HCT116 (cell line): ENCODE results near the gene RAB4B. TPM values are rescaled to one million over a fixed set of nuclear protein-coding genes. Genes with fewer than 3 reads are reported as not detected.

ENCODE experiments used
- ATAC-seq: fragments of 200-7000 bp; cut with Tn5 transposase; 2 replicates; pipeline ENCODE4 v1.9.1; 2020; ENCODE audit warnings: mild to moderate bottlenecking, moderate library complexity
- BruUV-seq: library from RNA; stranded (reverse); fragments of 400-500 nt; replicated peaks from 2 replicates; lab custom pipeline; 2021; lab: Mats Ljungman, UMichigan
- CTCF ChIA-PET: fragments of 300-600 bp; sonication (Branson Sonifier 250); formaldehyde crosslinking; loops from one replicate; lab custom pipeline; 2021; ENCODE audit warnings: antibody characterized with exemption; lab: Charles Lee
- POLR2A ChIA-PET: fragments of 300-600, 350-600 bp; sonication (Branson Sonifier 250); formaldehyde crosslinking; loops from one replicate; lab custom pipeline; 2021; ENCODE audit warnings: antibody characterized with exemption; lab: Charles Lee
- RAD21 ChIA-PET, 2 experiments: fragments of 300-600 bp; sonication (Branson Sonifier 250); formaldehyde crosslinking; loops; one replicate each; lab custom pipeline; 2023; ENCODE audit warnings: low total read pairs in 2 of 2; ENCODE audit not compliant: uncharacterized antibody in 2 of 2, unreplicated experiment in 2 of 2, low non-redundant PET in 1 of 2; lab: Charles Lee
- DNase-seq: peaks from one replicate; pipeline ENCODE4 v3.0.0-alpha.2; 2010; ENCODE audit warnings: low read depth, low spot score
- H2AFZ ChIP-seq: fragments of 200-600 bp; shearing (Covaris generic), sonication (generic); 2 replicates; pipeline ENCODE4 v1.6.1; 2017; ENCODE audit warnings: low read depth, mixed run types, mixed read lengths, antibody characterized with exemption, low read length; ENCODE audit not compliant: poor library complexity, severe bottlenecking
- H3K27ac ChIP-seq: 2 replicates; pipeline ENCODE4 v1.5.1; 2012; ENCODE audit warnings: low read depth, low read length
- H3K27me3 ChIP-seq: fragments of 200-600 bp; sonication (generic); 2 replicates; pipeline ENCODE4 v1.6.1; 2016; ENCODE audit warnings: mixed run types, low read length, mixed read lengths; ENCODE audit not compliant: insufficient read depth
- H3K36me3 ChIP-seq, 2 experiments: fragments of 200-500 bp in 1 of 2; fragments of 200-600 bp in 1 of 2; sonication (Bioruptor generic) in 1 of 2; sonication (generic) in 1 of 2; 2 replicates each; pipeline versions ENCODE4 v1.5.1 to v1.6.1; 2014 to 2016; ENCODE audit warnings: low read length in 2 of 2, inconsistent platforms in 1 of 2, mixed read lengths in 1 of 2, mixed run types in 1 of 2; ENCODE audit not compliant: insufficient read depth in 2 of 2, control insufficient read depth in 1 of 2
- H3K4me1 ChIP-seq, 2 experiments: fragments of 200-600 bp in 1 of 2; sonication (generic) in 1 of 2; 2 replicates each; pipeline versions ENCODE4 v1.5.1 to v1.6.1; 2012 to 2017; ENCODE audit warnings: low read length in 2 of 2, inconsistent platforms in 1 of 2, mild to moderate bottlenecking in 1 of 2, mixed read lengths in 1 of 2, mixed run types in 1 of 2, moderate library complexity in 1 of 2; ENCODE audit not compliant: insufficient read depth in 2 of 2, control insufficient read depth in 1 of 2
- H3K4me2 ChIP-seq: fragments of 200-600 bp; sonication (generic); 2 replicates; pipeline ENCODE4 v1.6.1; 2017; ENCODE audit warnings: mixed run types, low read length, mixed read lengths
- H3K4me3 ChIP-seq, 2 experiments: fragments of 200-600 bp in 1 of 2; sonication (generic) in 1 of 2; replicated peaks in 1 of 2; 2 replicates each; pipeline ENCODE4 v1.5.1; 2011 to 2016; ENCODE audit warnings: low read length in 2 of 2, control low read depth in 1 of 2, low read depth in 1 of 2, mild to moderate bottlenecking in 1 of 2, mixed read lengths in 1 of 2, mixed run types in 1 of 2
- H3K79me2 ChIP-seq: fragments of 200-600 bp; sonication (generic); 2 replicates; pipeline ENCODE4 v1.6.1; 2017; ENCODE audit warnings: mild to moderate bottlenecking, mixed run types, low read length, moderate library complexity, mixed read lengths; ENCODE audit not compliant: insufficient read depth
- H3K9ac ChIP-seq: fragments of 200-600 bp; sonication (generic); 2 replicates; pipeline ENCODE4 v1.6.1; 2016; ENCODE audit warnings: low read length, mixed read lengths
- H3K9me2 ChIP-seq: fragments of 200-600 bp; sonication (generic), shearing (Covaris generic); 2 replicates; pipeline ENCODE4 v1.6.1; 2017; ENCODE audit warnings: mixed run types, mild to moderate bottlenecking, moderate library complexity; ENCODE audit not compliant: insufficient read depth
- H3K9me3 ChIP-seq, 2 experiments: fragments of 200-500 bp in 1 of 2; fragments of 200-600 bp in 1 of 2; sonication (Bioruptor generic) in 1 of 2; sonication (generic) in 1 of 2; 2 replicates each; pipeline ENCODE4 v1.6.1; 2014 to 2017; ENCODE audit warnings: low read length in 2 of 2, mixed read lengths in 2 of 2, inconsistent platforms in 1 of 2, low read depth in 1 of 2, mild to moderate bottlenecking in 1 of 2, mixed run types in 1 of 2, moderate library complexity in 1 of 2; ENCODE audit not compliant: control insufficient read depth in 1 of 2, insufficient read depth in 1 of 2
- H4K20me1 ChIP-seq: fragments of 200-600 bp; sonication (generic), shearing (Covaris generic); 2 replicates; pipeline ENCODE4 v1.6.1; 2017; ENCODE audit warnings: mixed run types, mild to moderate bottlenecking, moderate library complexity; ENCODE audit not compliant: insufficient read depth
- ATF3 ChIP-seq: IDR thresholded peaks from 2 replicates; pipeline ENCODE4 v1.6.1; 2012
- CEBPB ChIP-seq: IDR thresholded peaks from 2 replicates; pipeline ENCODE4 v1.6.1; 2012; ENCODE audit warnings: low read depth
- EGR1 ChIP-seq: IDR thresholded peaks from 2 replicates; pipeline ENCODE4 v1.6.1; 2012; ENCODE audit warnings: low read depth
- ELF1 ChIP-seq: IDR thresholded peaks from 2 replicates; pipeline ENCODE4 v1.6.1; 2012; ENCODE audit warnings: low read depth, borderline replicate concordance
- POLR2A ChIP-seq: IDR thresholded peaks from 2 replicates; pipeline ENCODE4 v1.7.0; 2011; ENCODE audit warnings: borderline replicate concordance; ENCODE audit not compliant: insufficient read depth, insufficient read length; ENCODE audit errors: extremely low read depth
- RAD21 ChIP-seq: IDR thresholded peaks from 2 replicates; pipeline ENCODE4 v1.6.1; 2012; ENCODE audit warnings: low read depth, mild to moderate bottlenecking
- SP1 ChIP-seq: IDR thresholded peaks from 2 replicates; pipeline ENCODE4 v1.6.1; 2012; ENCODE audit warnings: low read depth
- YY1 ChIP-seq: IDR thresholded peaks from 2 replicates; pipeline ENCODE4 v1.6.1; 2011; ENCODE audit warnings: low read length, low read depth, moderate library complexity, mild to moderate bottlenecking; ENCODE audit not compliant: insufficient replicate concordance; ENCODE audit errors: extremely low read depth
- ZBTB33 ChIP-seq: IDR thresholded peaks from 2 replicates; pipeline ENCODE4 v1.6.1; 2011; ENCODE audit warnings: mild to moderate bottlenecking, low read length, moderate library complexity; ENCODE audit not compliant: insufficient replicate concordance; ENCODE audit errors: extremely low read depth
- intact Hi-C: fragments of 100-400 bp; cut with micrococcal nuclease; formaldehyde crosslinking; loops from 2 replicates; pipeline ENCODE4 v1.10.0; 2022
- total RNA-seq: library from RNA; stranded (reverse); gene quantifications from one replicate; pipeline ENCODE4 v1.2.1, GENCODE V29; 2021; ENCODE audit not compliant: unreplicated experiment

RAB4B gene
- total RNA-seq, 1 experiment from 2014 or later: 18.7 TPM

- DNase-seq (no peak), ATAC-seq (no peak)
- Histone ChIP-seq H3K9me2 (no peaks in the 10 kb centered on the region), H3K9ac (no peak overlapping the region), H3K4me1 (peaks cover 26 to 65% of the 10 kb centered on the region in 2 experiments), H3K9me3 (no peaks in the 10 kb centered on the region), H3K79me2 (peaks cover 50% of the 10 kb centered on the region), H3K27me3 (no peaks in the 10 kb centered on the region), H2AFZ (no peak overlapping the region), H3K27ac (no peak overlapping the region), H3K36me3 (peaks cover 10% of the 10 kb centered on the region in 2 experiments; a peak in 2 of 4 replicates), H4K20me1 (peaks cover 4% of the 10 kb centered on the region; the same call in 1 of the 2 replicates), H3K4me3 (no peak overlapping the region), H3K4me2 (no peak overlapping the region)
- ChIA-PET POLR2A (no interaction called here), CTCF (interaction anchor here (1.4 to 2.1 kb wide), 2 partner anchors 38 to 145 kb away, joined by 3 to 23 read pairs; no protein-coding TSS in a partner anchor), RAD21 (interaction anchor here in 1 of 2 experiments (1.2 kb wide), 1 partner anchor 145 kb away, joined by 3 read pairs; no protein-coding TSS in a partner anchor)
- no TSS peak for BruUV-seq
- intact Hi-C loops: no loop called here
- no peak for TF ChIP-seq ELF1
- TF ChIP-seq ATF3: no peak
- TF ChIP-seq EGR1: no peak
- TF ChIP-seq POLR2A: no peak
- no peak for TF ChIP-seq RAD21
- no peak for TF ChIP-seq CEBPB
- no peak for TF ChIP-seq SP1
- no peak for TF ChIP-seq YY1
- TF ChIP-seq ZBTB33: no peak
These were observed 29.9 kb downstream of the RAB4B start for GRCh38 chr19:40808021-40808325.
